Kidney (tissue), 14 donors: ENCODE measurements around the gene TRIM25. TPM values are rescaled to one million over a fixed set of nuclear protein-coding genes. Genes with fewer than 3 reads are reported as not detected.

Experiments
- DNase-seq, 5 donors: peaks; one replicate each; pipeline ENCODE4 v3.0.0-alpha.2; 2013 to 2020
- FAIRE-seq: peaks from 2 replicates; lab custom pipeline; 2012; peaks lifted over from hg19 to GRCh38; lab: Jason Lieb, UNC
- H3K27ac ChIP-seq, 2 donors: one replicate each; pipeline ENCODE4 v1.7.0; 2013; ENCODE audit warnings: low read depth in 2 of 2, low read length in 2 of 2, inconsistent platforms in 1 of 2
- H3K27me3 ChIP-seq: one replicate; pipeline ENCODE4 v1.7.1; 2013; ENCODE audit warnings: low read length, inconsistent platforms; ENCODE audit not compliant: control insufficient read depth, insufficient read depth
- H3K36me3 ChIP-seq, 3 donors: one replicate each; pipeline versions ENCODE4 v1.7.0 to v1.7.1; 2013; ENCODE audit warnings: low read length in 3 of 3, control low read depth in 1 of 3, inconsistent platforms in 1 of 3; ENCODE audit not compliant: insufficient read depth in 3 of 3, control insufficient read depth in 2 of 3
- H3K4me1 ChIP-seq, 3 donors: one replicate each; pipeline versions ENCODE4 v1.7.0 to v1.7.1; 2013; ENCODE audit warnings: low read length in 3 of 3, inconsistent platforms in 1 of 3, low read depth in 1 of 3; ENCODE audit not compliant: control insufficient read depth in 2 of 3, insufficient read depth in 2 of 3
- H3K4me3 ChIP-seq, 3 donors: one replicate each; pipeline versions ENCODE4 v1.7.0 to v1.8.1; 2013; ENCODE audit warnings: low read length in 3 of 3, control low read depth in 1 of 3, inconsistent platforms in 1 of 3
- H3K9ac ChIP-seq, 3 donors: one replicate each; pipeline versions ENCODE4 v1.7.0 to v1.7.1; 2013; ENCODE audit warnings: low read length in 3 of 3, control low read depth in 1 of 3, inconsistent platforms in 1 of 3
- H3K9me3 ChIP-seq, 3 donors: one replicate each; pipeline versions ENCODE4 v1.7.0 to v1.7.1; 2013; ENCODE audit warnings: low read length in 3 of 3, control low read depth in 1 of 3, inconsistent platforms in 1 of 3; ENCODE audit not compliant: control insufficient read depth in 2 of 3, insufficient read depth in 1 of 3
- intact Hi-C: fragments of 100-400 bp; cut with DNase I; formaldehyde crosslinking; loops from one replicate; pipeline ENCODE4 v1.11.1; 2022
- polyA plus RNA-seq: library from polyadenylated mRNA; stranded (reverse); fragments of 350-450 nt; fragmentation: Illumina TruSeq; extraction: RNeasy Lipid Tissue Mini Kit (QIAGEN cat#74804); gene quantifications from one replicate; pipeline ENCODE4 v1.2.3, GENCODE V29; 2014; ENCODE audit warnings: low read depth, low replicate concordance; ENCODE audit not compliant: insufficient read depth
- total RNA-seq: library from RNA; stranded (reverse); fragmentation: NEBNext Ultra II Directional; extraction: Animal tissue kit (Norgen Biotek cat#: 25700); gene quantifications from one replicate; pipeline ENCODE4 v1.2.1, GENCODE V29; 2021
- TF ChIP-seq, protein P1 (sequence below): IDR thresholded peaks from 3 replicates; pipeline ENCODE4 v1.5.1; 2012; ENCODE audit warnings: mild to moderate bottlenecking, moderate library complexity, borderline replicate concordance; ENCODE audit not compliant: insufficient read depth; ENCODE audit errors: extremely low read depth
- donor health status: control.
- donor health status: control.
- donor health status: control.
- donor health status: control.
- donor health status: control.
- donor health status: DM: yes; HTN: yes; CAD: no.
- donor health status: Normal renal cell carcinoma (clear cell type).

TRIM25 gene
- total and polyA plus RNA-seq, 2 donors from 2014 or later: 8.4 to 62.3 TPM

DNA sequence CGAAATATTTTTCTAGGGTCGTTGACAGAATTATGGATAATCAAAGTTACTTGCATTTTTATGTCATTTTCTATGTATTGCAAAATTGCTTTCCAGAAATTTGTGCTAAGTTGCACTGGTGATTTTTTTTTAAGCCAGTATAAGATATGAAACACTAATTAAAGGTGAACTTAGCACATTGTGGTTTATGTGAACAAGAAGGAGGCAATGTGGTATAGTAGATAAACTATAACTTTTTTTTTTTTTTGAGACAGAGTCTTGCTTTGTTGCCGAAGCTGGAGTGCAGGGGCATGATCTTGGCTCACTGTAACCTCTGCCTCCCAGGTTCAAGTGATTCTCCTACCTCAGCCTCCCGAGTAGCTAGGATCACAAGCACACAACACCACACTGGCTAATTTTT lies 66.7 kb downstream of the TRIM25 start:
- TF ChIP-seq, protein P1, sequence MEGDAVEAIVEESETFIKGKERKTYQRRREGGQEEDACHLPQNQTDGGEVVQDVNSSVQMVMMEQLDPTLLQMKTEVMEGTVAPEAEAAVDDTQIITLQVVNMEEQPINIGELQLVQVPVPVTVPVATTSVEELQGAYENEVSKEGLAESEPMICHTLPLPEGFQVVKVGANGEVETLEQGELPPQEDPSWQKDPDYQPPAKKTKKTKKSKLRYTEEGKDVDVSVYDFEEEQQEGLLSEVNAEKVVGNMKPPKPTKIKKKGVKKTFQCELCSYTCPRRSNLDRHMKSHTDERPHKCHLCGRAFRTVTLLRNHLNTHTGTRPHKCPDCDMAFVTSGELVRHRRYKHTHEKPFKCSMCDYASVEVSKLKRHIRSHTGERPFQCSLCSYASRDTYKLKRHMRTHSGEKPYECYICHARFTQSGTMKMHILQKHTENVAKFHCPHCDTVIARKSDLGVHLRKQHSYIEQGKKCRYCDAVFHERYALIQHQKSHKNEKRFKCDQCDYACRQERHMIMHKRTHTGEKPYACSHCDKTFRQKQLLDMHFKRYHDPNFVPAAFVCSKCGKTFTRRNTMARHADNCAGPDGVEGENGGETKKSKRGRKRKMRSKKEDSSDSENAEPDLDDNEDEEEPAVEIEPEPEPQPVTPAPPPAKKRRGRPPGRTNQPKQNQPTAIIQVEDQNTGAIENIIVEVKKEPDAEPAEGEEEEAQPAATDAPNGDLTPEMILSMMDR: no peak
- no peak for FAIRE-seq
- no peaks in the 10 kb centered on the region for H3K27me3 ChIP-seq
- no peak for DNase-seq
- H3K27ac ChIP-seq: no peak overlapping the region
- H3K4me1 ChIP-seq: peaks cover 0 to 3% (median 0%) of the 10 kb centered on the region in 3 donors
- no peak overlapping the region for H3K9ac ChIP-seq
- no peak overlapping the region for H3K4me3 ChIP-seq
- H3K36me3 ChIP-seq: peaks cover 0 to 3% (median 0%) of the 10 kb centered on the region in 3 donors
- intact Hi-C loops: no loop called here
- H3K9me3 ChIP-seq: no peaks in the 10 kb centered on the region

DNA sequence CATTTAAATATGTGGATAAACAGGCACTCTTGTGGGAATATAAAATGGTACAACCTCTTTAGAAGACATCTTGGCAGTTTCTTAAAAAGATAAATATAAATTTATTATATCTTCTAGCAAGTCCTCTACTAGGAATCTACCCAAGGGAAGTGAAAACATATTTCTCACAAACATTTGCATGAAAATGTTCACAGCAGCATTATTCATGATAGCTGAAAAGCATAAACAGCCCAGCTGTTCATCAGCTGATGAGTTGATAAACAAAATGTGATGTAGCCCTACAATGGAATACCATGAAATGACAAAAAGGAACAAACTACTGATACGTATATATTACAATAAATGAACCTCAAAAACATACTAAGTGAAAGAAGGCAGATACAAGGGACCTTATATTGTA lies 67.9 kb downstream of the TRIM25 start:
- Histone ChIP-seq H3K4me1 (peaks cover 0 to 3% (median 0%) of the 10 kb centered on the region in 3 donors), H3K27me3 (no peaks in the 10 kb centered on the region), H3K27ac (no peak overlapping the region), H3K36me3 (peaks cover 0 to 3% (median 0%) of the 10 kb centered on the region in 3 donors), H3K9ac (no peak overlapping the region), H3K9me3 (no peaks in the 10 kb centered on the region), H3K4me3 (no peak overlapping the region)
- intact Hi-C loops: no loop called here
- FAIRE-seq (no peak), DNase-seq (no peak)
- TF ChIP-seq, protein P1: no peak

DNA sequence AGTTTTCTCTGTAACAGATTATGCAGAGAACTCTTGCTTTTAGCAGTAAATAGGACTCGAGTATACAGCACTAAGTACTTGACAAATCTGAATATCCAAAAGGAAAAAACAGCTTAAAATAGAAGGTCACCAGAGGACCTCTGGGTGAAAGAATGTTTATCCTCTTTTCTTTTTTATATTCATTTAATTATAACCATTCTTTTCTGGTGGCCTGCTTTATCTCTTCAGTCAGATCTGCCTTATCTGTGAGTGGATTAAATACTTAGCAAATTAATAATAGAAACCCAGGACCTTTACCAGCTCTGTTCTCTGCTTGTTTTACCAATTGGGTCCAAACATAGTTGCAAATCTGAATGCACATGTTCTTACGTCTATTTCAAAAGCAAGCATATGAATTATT lies 71.3 kb downstream of the TRIM25 start:
- H3K4me3 ChIP-seq: no peak overlapping the region
- intact Hi-C loops: no loop called here

More for the DNA sequence above, 71.3 kb downstream of the TRIM25 start:
- no peak for FAIRE-seq
- Histone ChIP-seq H3K36me3 (no peaks in the 10 kb centered on the region), H3K9ac (no peak overlapping the region), H3K9me3 (no peaks in the 10 kb centered on the region), H3K27me3 (no peaks in the 10 kb centered on the region), H3K4me1 (peaks cover 0 to 3% (median 0%) of the 10 kb centered on the region in 3 donors), H3K27ac (no peak overlapping the region)
- TF ChIP-seq, protein P1: no peak
- no peak for DNase-seq
